Heart left ventricle (tissue), 13 donors: ENCODE data around the gene PRMT1.

Experiments used
- POLR2A ChIP-seq, 2 donors: fragments of 450-650 bp; IDR thresholded peaks; one replicate each; pipeline ENCODE4 v1.6.1; 2017; ENCODE audit warnings: antibody characterized with exemption in 2 of 2, mild to moderate bottlenecking in 2 of 2, moderate library complexity in 2 of 2
- TF ChIP-seq, protein P1 (sequence below), 12 donors: fragments of 200-600 bp; sonication (generic) in 4 of 12; IDR thresholded peaks; one replicate each; pipeline versions ENCODE4 v1.5.0 to v1.8.0; 2018 to 2022; ENCODE audit warnings: antibody characterized with exemption in 12 of 12, mild to moderate bottlenecking in 5 of 12
- donor health status: ischemic (EF 13 %, LVEDD 7.1; RV severe dilation, severe dysfunction).
- donor health status: DM: no; HTN: yes; CAD: no.
- donor health status: DM: no; HTN: no; CAD: no.
- donor health status: ischemic (EF 25% LVEDD 6.9; RV normal size, moderate dysfunction).
- donor health status: ischemic (EF 25% LVEDD 5.7; RV mildly dilated, moderate dysfunction).
- donor health status: ischemic (EF 35%, LVEDD 5.7; RV mildly dilated, moderate dysfunction).
- donor health status: nonischemic (EF 11% LVEDD 7.7; RV severe dilation, severe dysfunction).
- donor health status: DM: yes; HTN: yes; CAD: no.
- donor health status: PGD.
- donor health status: ischemic (EF 29% LVEDD 5.4; RV normal size, mild dysfunction).
- donor health status: nonischemic (EF 23%, LVEDD 6.1; RV moderate dilation, normal function).

DNA sequence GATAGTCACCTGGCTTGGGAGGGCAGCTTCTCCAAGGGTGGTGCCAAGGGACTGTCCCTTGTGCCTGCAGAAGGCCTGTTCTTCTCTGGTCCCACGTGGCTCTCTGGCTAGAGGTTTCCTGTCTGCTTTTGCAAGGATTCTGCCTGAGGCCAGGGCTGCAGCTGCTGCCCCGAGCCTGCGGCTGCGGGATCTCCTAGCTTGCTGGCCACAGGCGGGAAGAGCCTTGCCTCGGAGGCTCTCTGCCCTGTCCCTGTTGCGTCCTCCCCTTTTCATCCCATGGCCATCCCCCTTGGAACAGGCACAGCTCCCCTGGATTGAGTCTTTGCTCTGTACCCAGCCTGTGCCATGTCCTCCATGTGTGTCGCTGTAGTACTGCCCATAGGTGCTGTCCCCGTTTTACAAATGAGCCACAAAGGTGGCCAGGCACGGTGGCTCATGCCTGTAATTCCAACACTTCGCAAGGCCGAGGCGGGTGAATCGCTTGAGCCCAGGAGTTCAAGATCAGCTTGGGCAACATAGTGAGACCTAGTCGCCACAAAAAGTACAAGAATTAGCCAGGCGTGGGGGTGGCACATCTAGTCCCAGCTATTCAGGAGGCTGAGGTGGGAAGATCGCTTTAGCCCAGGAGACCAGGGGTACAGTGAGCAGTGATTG is 20.5 kb upstream of the PRMT1 start:
- TF ChIP-seq, protein P1, sequence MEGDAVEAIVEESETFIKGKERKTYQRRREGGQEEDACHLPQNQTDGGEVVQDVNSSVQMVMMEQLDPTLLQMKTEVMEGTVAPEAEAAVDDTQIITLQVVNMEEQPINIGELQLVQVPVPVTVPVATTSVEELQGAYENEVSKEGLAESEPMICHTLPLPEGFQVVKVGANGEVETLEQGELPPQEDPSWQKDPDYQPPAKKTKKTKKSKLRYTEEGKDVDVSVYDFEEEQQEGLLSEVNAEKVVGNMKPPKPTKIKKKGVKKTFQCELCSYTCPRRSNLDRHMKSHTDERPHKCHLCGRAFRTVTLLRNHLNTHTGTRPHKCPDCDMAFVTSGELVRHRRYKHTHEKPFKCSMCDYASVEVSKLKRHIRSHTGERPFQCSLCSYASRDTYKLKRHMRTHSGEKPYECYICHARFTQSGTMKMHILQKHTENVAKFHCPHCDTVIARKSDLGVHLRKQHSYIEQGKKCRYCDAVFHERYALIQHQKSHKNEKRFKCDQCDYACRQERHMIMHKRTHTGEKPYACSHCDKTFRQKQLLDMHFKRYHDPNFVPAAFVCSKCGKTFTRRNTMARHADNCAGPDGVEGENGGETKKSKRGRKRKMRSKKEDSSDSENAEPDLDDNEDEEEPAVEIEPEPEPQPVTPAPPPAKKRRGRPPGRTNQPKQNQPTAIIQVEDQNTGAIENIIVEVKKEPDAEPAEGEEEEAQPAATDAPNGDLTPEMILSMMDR (IDR thresholded peaks at IDR 0.05), result no peak
- no peak for TF ChIP-seq POLR2A (IDR thresholded peaks at IDR 0.05)
